22Rv1 (cell line): ENCODE measurements around the gene ARHGAP26.

Experiments used
- CTCF ChIP-seq: fragments of 450-650 bp; IDR thresholded peaks from 2 replicates; pipeline ENCODE4 v1.5.1; 2017; ENCODE audit warnings: mild to moderate bottlenecking
- ZFX ChIP-seq: fragments of 450-650 bp; IDR thresholded peaks from 2 replicates; pipeline ENCODE4 v1.6.1; 2017; ENCODE audit warnings: antibody characterized with exemption, borderline replicate concordance

DNA sequence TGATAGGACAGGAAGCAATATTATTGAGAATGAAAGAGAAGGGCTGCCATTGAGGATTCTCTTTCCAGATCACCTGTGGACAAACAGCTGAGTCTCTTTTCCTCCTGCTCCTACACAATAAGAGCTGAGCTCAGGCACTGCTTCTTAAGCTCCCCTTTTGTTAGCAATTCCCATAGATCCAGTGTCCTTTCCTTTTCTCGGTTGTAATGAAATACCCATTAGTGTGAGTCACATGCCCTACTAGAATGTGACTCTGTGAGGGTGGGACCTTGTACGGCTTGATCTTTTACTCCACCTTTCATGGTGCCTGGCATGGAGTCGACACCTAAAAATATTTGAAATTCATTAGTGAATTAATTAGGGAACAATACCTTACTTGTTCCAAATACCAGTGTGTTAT is 364.1 kb downstream of the ARHGAP26 start:
- TF ChIP-seq CTCF = no peak
- TF ChIP-seq ZFX = no peak
